NOMO-1 treated with dmso at 0.1 percent for 144 hours (cell line): ENCODE measurements around the gene TUBB2B.

ENCODE experiments used
- DNase-seq: peaks from one replicate; lab custom pipeline; 2025; ENCODE audit not compliant: unreplicated experiment; lab: John Stamatoyannopoulos, UW

TUBB2B gene

DNA sequence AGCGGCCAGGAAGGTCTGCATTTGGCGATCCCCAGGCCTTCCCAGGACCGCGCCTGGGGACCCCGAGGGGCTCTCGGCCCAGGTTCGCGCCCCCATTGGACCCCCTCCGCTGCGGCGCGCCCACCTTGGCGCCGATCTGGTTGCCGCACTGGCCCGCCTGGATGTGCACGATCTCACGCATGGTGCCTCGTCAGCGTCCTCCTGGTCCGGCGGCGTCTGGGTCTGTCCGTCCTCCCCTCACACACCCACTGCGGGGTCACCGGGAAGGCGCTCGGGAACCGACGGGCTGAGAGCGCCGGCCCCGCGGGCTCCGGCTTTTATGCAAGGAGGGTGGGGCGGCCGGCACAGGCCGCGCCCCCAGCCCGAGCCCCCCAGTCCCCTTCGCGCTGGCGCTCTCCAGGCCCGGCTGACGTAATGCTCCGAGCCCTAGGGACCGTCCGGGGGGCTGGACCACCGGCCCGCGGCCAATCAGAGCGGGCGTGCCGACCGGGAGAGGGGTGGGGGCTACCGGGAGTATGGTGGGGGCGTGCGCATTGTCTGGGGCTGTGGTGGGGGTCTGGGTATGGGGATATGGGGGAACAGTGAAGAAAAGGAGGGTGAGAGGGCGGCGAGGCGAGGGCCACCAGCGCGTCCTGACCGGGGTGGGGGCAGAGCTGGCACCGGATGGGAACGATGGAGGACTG is at the start of gene TUBB2B:
TSS of gene TUBB2B (minus strand) at position 291 of the 683 bp plus-strand sequence. CDS start at position 181, 110 bp downstream.
- DNase-seq, result no peak

DNA sequence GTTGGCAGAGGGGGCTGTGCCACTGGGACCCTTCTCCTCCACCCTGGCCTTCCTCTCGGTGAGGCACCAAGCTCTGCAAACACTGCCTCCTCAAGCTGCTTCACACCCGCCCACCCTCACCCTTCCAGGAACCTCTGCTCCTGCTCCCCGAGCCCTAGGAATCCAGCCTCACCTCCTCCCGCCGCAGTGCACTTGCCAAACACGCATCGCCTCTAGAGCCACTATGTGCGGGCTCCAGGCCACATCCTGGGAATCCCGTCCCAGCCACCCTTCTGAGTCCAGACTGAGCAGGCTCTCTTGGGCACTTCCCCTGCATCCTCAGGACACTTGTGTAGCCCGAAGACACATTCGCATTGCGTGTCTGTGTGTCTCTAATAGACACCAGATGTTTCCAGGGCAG is 49.8 kb upstream of the TUBB2B start:
- DNase-seq, result no peak

DNA sequence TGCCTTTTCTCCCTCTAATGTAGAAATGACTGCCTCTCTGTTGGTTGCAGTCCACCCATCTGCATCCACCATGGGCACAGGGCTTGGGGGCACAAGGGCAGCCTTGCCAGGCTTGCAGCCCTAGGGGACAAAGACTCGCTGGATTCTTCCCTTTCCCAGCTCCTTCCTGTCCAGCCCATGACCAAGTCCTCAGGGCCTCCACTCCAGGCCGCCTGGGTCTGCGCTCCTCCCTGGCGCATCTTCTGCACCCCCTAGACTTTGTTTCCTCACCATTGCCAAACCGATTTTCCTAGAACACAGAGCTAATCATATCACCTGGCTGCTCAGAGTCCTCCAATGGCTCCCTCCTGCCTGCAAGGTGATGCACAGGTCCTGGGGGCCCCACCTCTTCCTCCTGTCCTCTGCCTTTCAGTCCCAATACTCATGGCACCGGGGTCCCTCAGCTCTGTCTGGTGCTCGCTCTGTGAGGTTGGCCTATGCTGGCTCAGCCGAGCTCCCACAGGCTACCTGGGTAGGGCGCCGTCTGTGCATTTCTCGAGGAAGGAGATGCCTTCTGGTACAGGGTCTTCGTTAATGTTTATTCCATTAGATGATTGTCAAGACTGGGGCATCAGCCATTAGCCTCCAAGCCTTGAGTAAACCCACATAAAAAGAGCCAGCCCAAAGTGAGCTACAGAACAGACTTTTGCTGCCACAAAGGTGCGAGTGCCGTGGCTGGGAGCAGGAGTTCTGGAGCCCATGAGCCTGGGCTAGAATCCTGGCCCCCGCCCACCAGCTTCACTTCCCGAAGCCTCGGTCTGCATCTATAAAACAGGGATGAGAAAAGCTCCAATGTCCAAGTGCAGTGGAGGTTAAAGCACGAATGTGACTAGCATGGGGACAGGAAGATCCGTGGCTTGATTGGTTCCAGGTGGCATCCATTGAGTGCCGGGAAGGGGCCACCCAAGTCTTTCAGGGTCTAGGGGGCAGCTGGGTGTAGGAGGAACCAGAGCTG is 49.0 kb upstream of the TUBB2B start:
- no peak for DNase-seq

DNA sequence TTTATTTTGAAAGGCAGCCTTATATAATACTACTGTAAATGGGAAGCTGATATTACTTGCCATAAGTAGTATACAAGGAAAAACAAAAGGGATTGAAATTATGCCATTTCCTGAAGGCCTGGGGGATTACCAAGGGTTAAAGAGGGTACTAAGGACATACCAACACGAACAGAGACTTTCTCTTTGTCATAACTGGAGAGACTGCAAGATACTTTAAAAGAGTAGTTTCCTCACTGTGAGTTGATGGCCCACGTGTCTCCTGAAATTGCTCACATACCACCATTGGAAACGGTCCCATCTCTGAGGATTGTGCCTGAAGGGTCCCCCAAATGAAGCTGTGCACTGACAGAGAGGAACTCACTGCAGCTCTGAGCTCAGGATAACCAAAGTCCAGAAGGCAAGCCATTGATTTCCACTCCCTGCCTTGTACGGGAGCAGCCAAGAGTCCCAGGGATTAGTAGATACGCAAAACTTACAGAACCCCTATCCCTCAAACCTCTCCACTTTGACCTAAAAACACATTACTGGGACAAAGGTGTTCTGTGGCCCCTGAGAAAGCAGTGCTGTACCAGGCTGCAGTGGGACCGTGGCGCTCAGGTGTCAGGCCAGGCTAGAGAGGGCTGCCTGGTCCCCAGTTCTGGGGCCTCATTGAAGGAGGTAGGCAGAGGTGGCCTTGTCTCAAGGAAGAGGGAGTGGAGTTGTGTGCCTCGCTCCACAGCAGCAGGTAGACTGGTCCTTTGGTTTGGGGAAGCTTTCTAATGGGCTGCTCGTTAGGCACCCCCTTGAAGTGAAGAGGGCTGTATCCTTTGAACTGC is 46.5 kb upstream of the TUBB2B start:
- no peak for DNase-seq

DNA sequence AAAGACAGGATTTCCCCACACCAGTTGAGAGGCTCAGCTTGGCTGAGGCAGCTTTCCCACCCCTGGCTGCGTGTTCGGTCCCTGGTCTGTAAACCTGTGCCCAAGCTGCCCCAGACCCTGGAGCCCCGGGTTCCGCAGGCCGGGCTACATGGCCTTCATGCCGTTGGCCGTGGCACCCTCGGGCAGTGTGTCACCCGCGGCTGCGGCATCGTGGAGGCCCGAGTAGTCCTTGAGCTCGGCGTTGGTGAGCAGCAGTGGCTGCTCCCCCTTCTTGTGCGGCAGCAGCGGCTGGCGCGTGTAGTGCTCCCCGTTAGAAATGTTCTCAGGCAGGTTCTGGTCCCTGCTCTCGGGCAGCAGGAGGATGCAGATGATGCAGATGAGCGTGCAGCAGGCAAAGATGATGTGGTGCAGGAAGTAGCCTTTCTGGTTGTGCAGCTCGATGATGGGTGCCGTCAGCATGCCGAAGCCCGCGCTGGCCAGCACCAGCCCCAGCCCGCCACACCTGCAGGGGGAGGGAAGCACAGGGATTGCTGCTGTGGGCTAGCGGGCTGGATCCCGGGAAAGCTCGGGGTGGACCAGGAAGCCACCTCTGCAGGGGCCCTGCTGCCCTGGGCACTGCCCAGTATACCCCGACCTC is 45.6 kb upstream of the TUBB2B start:
- no peak for DNase-seq

DNA sequence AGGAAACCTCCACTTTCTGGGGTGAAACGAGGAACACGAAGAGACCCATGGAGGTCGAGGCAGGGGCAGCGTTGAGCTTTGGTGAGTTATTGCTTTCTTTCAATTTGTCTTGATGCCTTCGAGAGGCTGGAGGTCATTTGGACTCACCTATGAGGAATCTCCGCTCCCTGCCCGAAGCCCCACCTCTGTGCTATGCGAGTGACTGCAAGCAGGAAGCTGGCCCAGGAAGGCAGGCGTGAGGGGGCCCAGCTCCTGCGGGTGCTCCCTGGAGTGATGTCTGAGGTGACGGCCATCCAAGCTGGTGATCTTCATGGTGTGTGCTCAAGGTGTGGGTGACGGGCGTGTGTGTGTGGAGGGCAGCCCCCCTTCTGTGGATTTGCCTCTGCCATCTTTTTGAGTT is 44.3 kb upstream of the TUBB2B start:
- DNase-seq, result no peak

DNA sequence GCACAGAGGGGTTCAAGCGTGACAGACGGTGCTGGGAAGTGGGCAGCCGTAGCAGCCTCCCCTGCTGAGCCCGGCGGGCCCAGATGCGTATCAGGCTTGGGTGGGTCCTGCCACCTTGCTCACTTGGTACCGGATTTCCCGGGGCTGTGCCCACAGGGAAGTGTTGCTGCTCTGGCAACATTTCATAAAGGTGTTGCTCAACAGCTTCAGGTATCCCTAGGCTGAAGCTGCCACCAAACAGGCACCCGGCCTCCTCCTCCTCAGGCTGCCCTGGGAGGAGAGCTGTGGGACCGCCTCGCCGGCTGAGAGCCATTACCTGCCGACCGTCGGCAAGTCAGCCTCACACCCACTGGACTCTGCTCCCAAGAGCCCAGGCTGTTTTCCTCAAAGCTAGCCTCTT is 42.8 kb upstream of the TUBB2B start:
- DNase-seq, result no peak

DNA sequence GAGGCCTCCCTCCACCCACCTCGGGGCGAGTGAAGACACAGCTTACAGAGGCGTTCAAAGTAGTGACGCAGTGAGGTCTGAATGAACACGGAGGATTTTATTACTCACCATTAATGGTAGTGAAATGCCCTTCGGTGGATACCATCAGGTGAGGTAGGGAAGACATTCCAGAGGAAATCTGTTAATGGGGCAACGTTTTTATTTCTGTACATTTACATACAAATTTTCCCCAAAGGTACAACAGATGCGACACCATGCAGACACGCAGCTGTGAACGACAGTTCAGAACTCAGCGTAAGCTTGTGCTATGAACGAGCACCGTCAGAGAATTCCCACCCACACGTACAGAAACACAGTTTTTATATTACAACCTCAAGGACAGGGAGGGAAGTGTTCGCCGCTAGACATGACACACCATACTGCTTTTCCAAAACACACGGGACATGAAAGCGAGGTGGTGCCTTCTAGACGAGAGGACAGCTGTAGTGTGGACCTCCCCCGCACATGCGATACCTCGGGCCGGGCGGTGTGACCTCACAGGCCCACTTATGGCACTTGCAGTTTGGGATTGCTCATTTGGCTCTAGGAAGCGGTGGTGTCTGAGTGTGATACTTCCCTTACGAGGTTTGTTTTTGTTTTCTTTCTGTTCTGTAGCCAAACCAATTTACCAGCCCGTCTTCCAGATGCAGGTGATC is 42.0 kb upstream of the TUBB2B start:
- no peak for DNase-seq

DNA sequence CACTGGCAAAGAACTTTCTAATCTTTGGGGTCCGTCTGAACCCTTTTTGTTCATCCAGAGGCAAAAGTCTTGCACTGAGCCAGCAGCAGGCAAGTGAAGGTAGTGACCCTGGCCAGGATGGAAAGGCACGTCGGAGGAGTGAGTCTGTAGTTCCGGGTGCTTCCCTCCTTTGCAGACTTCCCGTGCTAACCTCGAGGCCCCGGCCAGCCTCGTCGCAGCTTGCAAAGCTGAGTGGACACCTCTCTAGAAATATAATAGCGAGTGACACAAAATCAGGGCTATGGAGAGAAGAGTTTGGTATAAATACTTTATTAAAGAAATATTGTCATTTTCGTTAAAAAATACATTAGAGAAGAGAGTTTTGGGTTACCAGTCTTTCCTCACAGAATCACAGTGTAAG is 41.2 kb upstream of the TUBB2B start:
- DNase-seq, result no peak

DNA sequence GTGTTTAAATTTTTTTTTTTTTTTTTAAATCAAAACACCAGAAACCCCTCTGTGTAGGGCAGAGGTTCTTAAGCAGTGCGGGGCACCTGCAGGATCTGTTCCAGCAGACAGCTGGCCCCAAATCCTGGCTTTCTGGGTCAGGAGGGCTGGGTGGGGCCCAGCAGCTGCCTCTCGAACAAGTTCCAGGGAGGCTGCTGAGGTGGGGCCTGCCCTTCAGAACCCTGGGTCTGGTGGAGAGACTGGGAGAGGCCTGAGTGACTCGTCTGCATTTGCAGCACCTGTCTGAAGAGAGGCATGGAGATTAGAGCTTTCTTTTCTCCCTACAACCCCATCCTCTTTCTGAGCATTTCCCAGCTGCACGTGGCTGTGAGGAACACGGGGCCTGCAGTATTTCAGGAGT is 39.7 kb upstream of the TUBB2B start:
- no peak for DNase-seq

DNA sequence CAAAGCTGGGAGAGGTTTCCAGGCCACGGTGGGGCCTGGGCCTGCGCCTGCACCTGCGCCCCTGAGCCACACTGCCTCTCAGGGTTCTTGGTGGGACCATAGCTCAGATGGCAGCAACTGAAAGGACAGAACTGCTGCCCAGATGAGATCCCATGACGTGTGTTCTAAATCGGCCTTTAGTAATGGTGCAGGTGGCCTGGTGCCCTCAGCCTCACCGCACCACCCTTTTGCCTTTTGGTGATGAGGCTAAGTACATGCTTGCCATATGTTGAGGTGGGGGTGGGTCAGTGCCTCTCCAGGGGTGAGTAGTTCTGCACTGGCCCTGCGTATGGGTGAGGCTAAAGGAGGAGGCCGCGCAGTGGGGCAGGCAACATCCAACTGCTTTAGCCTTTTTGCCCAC is 38.7 kb upstream of the TUBB2B start:
- no peak for DNase-seq

DNA sequence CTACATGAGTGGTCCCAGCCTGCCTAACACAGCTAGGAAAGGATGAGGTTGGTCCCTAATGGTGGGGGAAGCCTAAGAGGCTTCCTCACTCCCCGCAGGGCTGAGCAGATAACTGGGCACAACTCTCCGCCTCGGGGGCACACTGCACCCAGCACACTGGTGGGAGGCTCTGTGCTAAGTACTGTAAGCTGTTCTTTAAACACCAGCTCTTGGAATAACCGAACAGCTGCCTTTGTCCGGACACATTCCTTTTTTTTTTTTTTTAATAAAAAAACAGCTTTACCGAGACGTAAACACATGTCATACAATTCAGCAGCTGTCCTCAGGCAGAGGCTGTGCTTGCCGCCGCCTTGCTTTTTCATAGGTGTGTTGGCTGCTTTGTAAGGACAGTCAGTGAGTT is 38.2 kb upstream of the TUBB2B start:
- no peak for DNase-seq

DNA sequence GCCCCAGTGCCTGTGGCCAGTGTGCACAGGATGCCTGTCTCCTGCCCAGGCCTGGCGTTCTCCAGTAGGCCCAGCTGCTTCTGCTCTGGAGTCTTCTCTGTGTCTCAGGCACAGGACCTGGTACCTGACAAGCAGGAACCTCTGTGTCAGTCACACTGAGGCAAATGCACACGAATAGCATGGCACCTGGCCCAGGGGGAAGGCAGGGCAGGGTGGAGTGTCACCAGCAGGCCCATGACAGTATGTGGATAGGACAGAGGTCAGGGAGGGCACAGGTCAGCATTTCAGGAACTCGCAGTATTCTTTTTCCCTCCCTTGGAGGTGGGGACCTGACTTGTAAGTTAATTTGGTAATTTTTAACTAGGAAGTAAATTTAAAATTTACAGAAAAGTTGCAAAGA is 36.9 kb upstream of the TUBB2B start:
- DNase-seq, result no peak

DNA sequence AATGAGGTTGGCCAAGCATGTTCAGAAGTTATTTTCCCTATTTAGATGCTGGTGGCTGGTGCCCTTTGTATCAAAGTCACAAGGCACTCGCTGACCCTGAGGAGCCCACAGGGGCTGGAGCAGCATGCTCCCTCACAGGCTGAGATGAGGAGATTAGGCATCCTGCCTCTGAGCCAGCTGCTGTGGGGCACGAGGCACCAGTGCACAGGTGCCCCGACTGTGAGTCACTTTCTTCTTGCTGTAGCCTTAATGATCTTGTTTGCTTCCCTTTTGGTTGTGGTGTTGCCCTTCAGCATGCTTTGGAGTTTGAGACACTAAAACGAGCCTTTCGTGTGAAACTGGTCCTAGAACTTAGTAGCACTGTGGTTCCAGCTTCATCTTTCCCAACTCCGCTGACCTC is 35.6 kb upstream of the TUBB2B start:
- DNase-seq, result no peak

DNA sequence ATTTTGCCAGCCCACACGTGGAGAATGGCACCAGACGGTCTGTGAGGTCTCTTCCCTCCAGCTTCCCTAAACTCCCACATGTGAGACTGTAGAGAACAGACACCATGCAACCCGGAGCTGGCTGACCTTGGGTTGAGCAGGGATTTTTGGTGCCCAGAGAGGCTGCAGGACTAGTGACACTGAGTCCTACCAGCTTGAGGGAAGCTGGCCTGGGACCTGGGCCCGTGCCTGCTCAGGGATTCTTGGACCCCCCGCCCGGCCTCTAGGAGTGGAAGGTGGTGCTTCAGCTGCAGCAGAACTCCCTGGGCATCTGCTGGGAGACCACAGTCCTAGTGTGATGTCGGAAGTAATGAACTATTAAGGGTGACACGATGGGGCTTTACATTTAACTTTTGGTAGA is 34.5 kb upstream of the TUBB2B start:
- no peak for DNase-seq

DNA sequence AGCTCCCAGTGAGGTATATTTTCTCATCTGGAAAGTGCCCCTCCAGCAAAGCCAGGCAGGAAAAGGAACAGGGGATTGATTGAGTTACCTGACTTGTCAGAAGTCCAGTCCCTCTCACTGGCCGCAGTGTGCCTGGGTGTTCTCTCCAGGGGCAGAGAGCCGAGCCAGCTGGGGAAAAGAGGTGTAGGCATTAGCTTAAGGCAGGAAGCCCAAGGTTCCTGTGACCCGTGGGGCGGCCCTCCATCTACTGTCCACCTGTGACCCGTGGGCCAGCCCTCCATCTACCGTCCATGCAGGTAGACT is 34.0 kb upstream of the TUBB2B start:
- DNase-seq, result no peak

DNA sequence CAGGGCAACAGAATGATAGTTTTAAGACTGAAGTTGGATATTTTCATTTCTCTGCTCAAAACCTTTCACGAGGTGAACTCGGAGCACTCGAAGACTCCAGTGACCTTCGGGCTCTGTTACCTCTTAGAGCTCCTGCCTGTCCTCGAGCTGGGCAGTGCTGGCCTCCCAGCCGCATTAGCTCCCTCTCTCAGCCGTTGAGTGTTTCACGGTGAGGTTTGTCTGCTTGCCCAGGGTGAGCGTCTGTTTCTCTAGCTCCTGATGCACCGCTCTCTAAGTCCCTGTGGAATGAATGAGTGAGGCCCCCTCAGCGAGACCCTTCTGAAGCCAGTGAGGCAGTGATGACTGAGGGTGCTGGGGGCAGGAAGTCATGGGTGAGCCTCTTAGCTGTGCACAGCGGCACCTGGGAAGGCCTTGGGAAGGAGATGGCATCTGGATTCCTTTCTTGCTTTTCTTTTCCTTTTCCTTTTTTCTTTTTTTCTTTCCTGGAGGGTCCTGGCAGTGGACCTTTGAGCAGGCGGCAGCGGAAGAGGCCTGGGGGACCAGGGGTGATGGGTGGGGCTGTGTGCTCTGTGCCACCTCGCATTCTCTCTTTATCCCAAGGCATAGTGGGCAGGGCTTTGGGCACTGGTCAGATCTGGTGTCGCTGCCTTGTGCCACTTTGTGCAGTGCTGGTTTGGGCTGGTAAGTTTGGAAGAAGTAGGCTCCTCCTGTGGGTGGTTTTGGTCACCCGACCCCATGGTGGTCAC is 33.5 kb upstream of the TUBB2B start:
- DNase-seq, result no peak

DNA sequence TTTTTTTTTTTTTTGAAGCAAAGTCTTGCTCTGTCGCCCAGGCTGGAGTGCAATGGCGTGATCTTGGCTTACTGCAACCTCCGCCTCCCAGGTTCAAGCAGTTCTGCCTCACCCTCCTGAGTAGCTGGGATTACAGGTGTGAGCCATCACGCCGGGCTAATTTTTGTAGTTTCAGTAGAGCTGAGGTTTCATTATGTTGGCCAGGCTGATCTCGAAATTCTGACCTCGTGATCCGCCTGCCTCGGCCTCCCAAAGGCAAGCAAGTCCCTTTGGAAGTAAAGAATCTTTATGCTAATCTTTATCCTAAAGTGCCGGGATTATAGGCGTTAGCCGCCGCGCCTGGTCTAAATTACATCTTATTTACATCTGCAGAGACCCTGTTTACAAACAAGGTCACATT is 32.8 kb upstream of the TUBB2B start:
- no peak for DNase-seq

DNA sequence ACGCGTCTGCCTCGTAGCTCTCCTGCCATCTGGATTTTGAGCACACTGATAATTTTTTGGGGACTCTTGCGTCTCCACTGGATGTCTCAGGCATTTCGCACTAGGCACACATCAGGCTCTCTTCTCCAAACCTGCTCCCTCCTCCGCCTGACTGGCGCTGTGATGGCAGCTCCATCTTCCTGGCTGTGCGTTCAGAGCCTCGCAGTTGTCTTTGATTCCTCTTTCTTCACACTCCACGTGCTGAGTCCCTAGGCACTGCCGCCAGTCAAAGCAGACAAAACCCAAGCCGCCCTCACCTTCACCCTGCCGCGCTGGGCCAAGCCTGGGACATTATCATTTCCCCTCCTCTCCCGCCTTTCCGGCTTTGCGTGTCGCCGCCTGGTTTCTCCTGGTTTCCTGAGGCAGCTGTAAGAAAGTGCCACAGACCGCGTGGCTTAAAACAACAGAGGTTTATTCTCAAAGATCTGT is 32.1 kb upstream of the TUBB2B start:
- peak; percentile 39 for DNase-seq
